Activated T-cell treated with anti-CD3 and anti-CD28 coated beads for 48 hours (primary cell): ENCODE results near the gene CDC42SE1.
A peak's percentile ranks its signal among the peaks of the same experiment; 100 is the strongest.

ENCODE experiments used
- DNase-seq: peaks from one replicate; pipeline ENCODE4 v3.0.0-alpha.2; 2020; ENCODE audit warnings: low read depth

CDC42SE1 gene

DNA sequence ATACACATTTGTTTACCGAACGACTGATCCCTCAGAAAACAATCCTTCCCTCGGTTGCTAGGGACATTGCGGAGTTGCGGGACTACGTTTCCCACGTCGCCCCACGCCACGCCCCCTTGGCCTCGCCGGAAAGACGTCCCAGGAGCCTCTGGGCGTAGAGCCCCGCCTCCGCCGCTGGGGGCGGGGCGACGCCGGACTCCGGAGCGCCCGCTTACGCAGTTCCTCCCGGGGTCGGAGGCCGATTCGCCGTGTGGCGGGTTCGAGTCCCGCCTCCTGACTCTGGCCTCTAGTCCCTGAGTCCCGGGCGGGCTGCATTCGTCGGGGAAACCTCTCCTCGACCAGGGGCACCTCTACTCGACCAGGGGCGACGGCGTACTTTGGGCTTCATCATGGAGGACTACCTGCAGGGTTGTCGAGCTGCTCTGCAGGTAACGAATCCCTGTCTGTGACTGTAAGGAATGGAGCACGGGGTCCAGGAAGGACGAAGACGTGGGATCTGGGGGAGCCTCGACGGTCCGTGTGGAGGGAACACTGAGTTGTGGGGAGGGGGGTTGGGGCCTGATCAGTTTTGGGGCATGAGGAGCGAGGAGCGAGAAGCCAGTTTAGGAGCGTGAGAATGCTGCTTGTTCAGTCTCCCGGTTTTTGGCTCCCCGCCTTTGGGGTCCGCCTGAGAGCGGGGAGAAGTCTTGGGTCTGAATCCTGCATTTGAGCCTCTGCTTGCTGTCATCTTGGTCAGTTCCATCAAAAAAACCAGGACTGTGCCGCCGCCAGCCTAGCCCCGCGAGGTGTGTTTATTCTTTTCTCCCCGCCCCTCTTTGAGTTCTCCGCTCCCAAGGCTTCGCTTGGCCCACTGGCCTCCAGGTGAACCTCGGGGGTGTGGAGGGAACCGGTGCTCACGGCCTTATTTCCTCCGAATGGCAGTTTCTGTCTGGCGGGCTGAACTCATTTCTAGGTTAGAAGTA is 50.9 kb downstream of the CDC42SE1 start, which contains the start of gene PRUNE1:
TSS of gene PRUNE1 (plus strand) at position 206 of the 962 bp plus-strand sequence. CDS start at position 390, 184 bp downstream.
- peak; percentile 98 for DNase-seq

DNA sequence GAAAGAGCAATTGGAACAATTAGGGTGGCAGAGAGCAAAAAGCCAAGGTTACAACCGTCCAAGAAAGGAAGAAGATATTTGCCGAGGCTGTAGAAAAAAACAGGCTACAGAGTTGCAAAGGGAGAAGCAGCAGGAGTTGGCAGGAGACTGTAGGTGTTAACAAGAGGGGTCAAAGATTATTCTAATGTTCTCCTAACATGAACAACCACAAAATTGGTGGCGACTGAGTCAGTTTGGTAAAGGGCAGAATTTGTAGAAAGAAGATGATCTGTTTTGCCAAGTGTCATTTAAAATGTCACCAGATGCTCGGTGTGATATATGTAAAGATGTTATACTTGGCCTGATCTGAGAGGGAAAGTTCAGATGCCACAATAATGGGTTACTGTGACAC is 51.6 kb downstream of the CDC42SE1 start:
- DNase-seq = no peak

DNA sequence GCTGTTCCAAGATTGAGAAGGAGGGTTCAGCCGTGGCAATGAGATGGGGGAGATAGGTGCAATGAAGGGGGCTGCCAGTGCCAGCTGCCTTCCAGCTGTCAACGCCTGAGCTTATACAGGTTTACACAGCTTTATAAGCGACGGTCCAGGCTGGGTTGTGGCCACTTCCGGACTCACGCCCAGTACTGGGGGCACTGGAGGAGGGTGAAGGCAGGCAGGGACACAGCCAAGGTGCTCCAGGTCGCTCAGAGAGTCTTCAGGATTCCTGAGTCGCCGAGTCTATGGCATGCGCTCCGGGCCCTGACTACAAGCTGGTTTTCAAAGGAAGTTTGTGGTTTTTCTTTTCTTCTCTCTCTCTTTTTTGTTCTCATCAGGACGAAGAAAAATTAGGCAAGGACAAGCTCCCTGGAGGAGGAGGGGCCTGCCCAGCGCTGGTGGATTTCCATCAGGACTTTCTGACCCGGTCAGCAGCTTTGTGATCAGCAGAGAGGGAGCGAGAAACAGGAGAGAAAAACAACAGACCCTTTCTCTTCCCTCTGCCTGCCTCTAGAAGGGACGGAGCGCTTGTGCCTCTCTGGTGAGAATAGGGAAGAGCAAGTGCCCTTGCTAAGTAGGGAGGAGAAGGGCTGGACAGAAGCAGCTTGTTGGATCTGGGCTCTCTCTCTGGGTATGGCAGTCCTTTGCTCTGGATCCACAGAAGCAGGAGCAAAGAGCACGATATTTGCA is 52.9 kb downstream of the CDC42SE1 start, which contains the start of gene MINDY1:
TSS of gene MINDY1 (minus strand) at position 576 of the 726 bp plus-strand sequence. CDS start 4,285 bp downstream, outside the sequence.
- DNase-seq = peak; percentile 27

DNA sequence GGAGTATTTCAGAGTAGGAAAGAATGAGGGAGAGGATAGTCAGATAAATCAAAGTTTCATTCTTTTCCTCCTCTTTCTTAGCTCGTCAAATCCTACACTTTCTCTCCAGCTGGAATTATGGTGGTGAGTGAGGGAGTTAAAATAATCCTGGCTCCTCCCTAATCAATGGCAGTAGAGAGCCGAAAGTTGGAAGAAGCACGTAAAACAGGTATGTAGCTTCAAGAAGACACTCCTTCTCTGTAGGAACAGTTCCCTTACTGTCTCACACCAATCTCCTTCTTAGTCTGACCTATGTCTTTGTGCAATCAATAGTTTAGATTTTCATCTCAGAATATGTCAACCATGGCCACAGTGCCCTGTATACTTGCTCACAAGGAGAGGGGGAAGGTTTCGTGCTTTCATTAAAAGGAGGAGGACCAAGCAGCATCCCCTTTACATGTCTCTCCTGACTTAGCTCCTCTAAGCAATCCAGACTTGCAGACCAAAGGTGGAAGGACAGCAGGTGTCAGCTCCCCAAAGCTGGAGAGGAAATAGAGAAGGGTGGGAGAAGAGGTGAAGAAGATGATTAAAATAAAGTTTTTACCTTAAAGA is 53.6 kb downstream of the CDC42SE1 start:
- DNase-seq = no peak

DNA sequence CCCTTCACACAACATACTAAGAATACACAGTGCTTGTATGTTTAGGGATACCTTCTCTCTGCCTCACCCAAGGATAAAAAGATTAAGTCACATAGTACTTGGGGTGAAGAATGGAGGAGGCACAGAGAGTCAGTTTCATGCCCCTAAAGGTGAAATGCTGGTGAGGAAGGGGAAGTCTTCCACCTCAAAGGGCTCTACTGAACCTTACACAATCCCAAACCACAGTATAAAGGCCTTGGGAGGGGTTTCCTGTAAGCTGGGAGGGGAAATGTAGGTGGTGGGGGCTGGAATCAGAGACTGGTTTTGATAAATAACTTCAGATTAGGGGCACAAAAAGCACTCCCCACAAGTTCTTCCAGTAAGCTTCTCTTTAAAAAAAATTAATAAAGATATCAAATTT is 56.2 kb downstream of the CDC42SE1 start:
- no peak for DNase-seq

DNA sequence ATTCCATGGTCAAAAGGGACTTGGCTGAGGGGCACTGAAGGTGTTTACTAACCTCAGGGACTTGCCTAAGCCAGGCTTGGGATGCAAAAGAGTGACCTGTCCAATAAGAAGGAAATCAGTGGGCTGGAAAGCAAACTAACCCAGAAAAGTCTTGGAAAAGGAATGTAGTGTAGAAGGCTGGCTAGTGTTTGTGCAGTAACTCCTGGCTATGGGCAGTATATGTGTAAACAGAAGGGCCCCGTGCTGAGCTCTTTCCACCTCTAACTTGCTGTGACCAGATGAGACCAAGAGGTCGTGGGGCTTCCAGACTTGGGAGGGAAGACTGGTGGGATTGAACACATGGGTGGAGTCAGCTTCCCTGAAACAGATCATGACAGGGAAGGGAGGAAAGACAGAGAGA is 56.8 kb downstream of the CDC42SE1 start:
- DNase-seq = no peak

DNA sequence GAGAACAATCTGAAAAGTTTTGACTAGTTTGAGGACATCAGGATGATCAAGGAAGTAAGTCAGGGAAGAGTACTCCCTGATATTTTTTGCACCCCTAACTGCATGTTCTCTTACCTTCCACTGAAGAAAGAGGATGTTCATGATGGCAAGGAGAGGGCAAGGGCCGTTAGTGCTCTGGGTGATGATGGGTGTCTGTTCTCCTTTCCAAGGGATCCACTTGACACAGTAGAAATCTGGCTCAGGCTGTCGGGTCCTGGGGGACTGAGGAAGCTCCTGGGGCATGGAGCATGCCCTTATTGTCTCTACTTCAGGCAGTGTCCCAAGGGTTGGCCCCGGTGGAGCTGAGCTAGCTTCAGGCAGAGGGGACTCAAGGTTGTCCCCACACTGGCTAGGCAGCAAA is 57.4 kb downstream of the CDC42SE1 start:
- no peak for DNase-seq

DNA sequence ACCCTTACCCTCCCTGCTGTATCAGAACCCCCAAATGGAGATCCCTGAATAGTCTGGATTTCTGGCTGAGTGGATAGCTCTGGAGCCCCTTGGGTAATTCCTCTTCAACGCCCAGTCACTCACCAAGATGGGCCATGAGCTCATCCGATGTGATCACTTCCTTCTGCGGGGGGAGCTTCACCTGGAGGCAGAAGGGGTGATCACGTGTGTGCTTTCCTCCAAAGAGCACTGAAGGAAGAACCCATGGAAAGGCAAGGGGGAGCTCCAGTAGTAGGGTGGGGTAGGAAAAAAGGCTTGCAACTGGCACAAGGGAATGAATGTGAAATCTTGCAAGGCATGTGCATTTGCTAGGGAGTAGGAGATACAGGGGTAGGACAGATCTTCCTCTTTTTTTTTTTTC is 57.8 kb downstream of the CDC42SE1 start:
- no peak for DNase-seq
